ENCODE measurements around the gene TMEM44.

TMEM44 gene

GRCh38 chr3:194577986-194578905 lies 55.0 kb downstream of the TMEM44 start:
- DNase-seq (ENCODE audit: low spot score) = no peak

- DNase-seq (ENCODE audit: low spot score) = no peak
Observed at GRCh38 chr3:194575484-194576210, 57.6 kb downstream of the TMEM44 start.

- DNase-seq (ENCODE audit: low spot score) = no peak
Observed at GRCh38 chr3:194574639-194575483, 58.4 kb downstream of the TMEM44 start.

- DNase-seq (ENCODE audit: low spot score) = no peak
Observed at GRCh38 chr3:194573680-194574437, 59.4 kb downstream of the TMEM44 start.

- no peak for DNase-seq (ENCODE audit: low spot score)
Observed at GRCh38 chr3:194572944-194573491, 60.2 kb downstream of the TMEM44 start.

- no peak for DNase-seq (ENCODE audit: low spot score)
Observed at GRCh38 chr3:194572143-194572789, 61.0 kb downstream of the TMEM44 start.

- DNase-seq (ENCODE audit: low spot score) = no peak
Observed at GRCh38 chr3:194571491-194572142, 61.6 kb downstream of the TMEM44 start.

- no peak for DNase-seq (ENCODE audit: low spot score)
Observed at GRCh38 chr3:194570898-194571297, 62.3 kb downstream of the TMEM44 start.

- peak; percentile 40 for DNase-seq (ENCODE audit: low spot score)
Observed at GRCh38 chr3:194570235-194570634, 63.0 kb downstream of the TMEM44 start.

GRCh38 chr3:194569252-194569651 lies 64.0 kb downstream of the TMEM44 start:
- no peak for DNase-seq (ENCODE audit: low spot score)

GRCh38 chr3:194565597-194566190 lies 67.5 kb downstream of the TMEM44 start:
- DNase-seq (ENCODE audit: low spot score) = no peak

- no peak for DNase-seq (ENCODE audit: low spot score)
Observed at GRCh38 chr3:194562986-194563385, 70.2 kb downstream of the TMEM44 start.

- DNase-seq (ENCODE audit: low spot score) = no peak
Observed at GRCh38 chr3:194561306-194561974, 71.8 kb downstream of the TMEM44 start.

- DNase-seq (ENCODE audit: low spot score) = no peak
Observed at GRCh38 chr3:194560047-194560446, 73.2 kb downstream of the TMEM44 start.

GRCh38 chr3:194559530-194559929 lies 73.7 kb downstream of the TMEM44 start:
- DNase-seq (ENCODE audit: low spot score) = no peak

- no peak for DNase-seq (ENCODE audit: low spot score)
Observed at GRCh38 chr3:194556086-194557056, 76.8 kb downstream of the TMEM44 start.

GRCh38 chr3:194555175-194556062 lies 77.8 kb downstream of the TMEM44 start:
- no peak for DNase-seq (ENCODE audit: low spot score)

Data from globus pallidus (tissue), 1 donor.